Natural killer cell (primary cell): ENCODE data around the gene CHSY1. TPM values are rescaled to one million over a fixed set of nuclear protein-coding genes. Genes with fewer than 3 reads are reported as not detected.

Experiments
- ATAC-seq, 3 donors: fragments of 150-1000 bp in 2 of 3; fragments of 200-7000 bp in 1 of 3; cut with Tn5 transposase; 1 replicate in 1 of 3; 2 replicates in 2 of 3; pipeline ENCODE4 v1.10.0; 2021; ENCODE audit warnings: mild to moderate bottlenecking in 2 of 3, moderate library complexity in 2 of 3
- DNase-seq, 2 donors: peaks; one replicate each; pipeline versions ENCODE4 v3.0.0 to v3.0.0-alpha.2; 2013 to 2021; ENCODE audit warnings: mixed read lengths in 1 of 2
- H3K27ac ChIP-seq: one replicate; pipeline ENCODE4 v1.5.1; 2013; ENCODE audit warnings: mild to moderate bottlenecking, low read length
- H3K27me3 ChIP-seq: one replicate; pipeline ENCODE4 v1.6.1; 2013; ENCODE audit warnings: low read length; ENCODE audit not compliant: control insufficient read depth, insufficient read depth
- H3K36me3 ChIP-seq: one replicate; pipeline ENCODE4 v1.6.1; 2013; ENCODE audit warnings: low read length; ENCODE audit not compliant: control insufficient read depth, insufficient read depth
- H3K4me1 ChIP-seq: one replicate; pipeline ENCODE4 v1.6.1; 2013; ENCODE audit warnings: low read length; ENCODE audit not compliant: control insufficient read depth, insufficient read depth
- H3K4me3 ChIP-seq: one replicate; pipeline ENCODE4 v1.5.1; 2013; ENCODE audit warnings: low read length
- H3K9me3 ChIP-seq: one replicate; pipeline ENCODE4 v1.6.1; 2013; ENCODE audit warnings: low read length; ENCODE audit not compliant: control insufficient read depth, insufficient read depth
- H3K27ac Mint-ChIP-seq, 2 donors: one replicate each; pipeline ENCODE4 v1.8.0; 2022; ENCODE audit warnings: mild to moderate bottlenecking in 2 of 2, mixed read lengths in 2 of 2, moderate library complexity in 1 of 2
- H3K27me3 Mint-ChIP-seq, 2 donors: one replicate each; pipeline ENCODE4 v1.8.0; 2022; ENCODE audit warnings: low read depth in 2 of 2, mixed read lengths in 2 of 2
- H3K36me3 Mint-ChIP-seq: one replicate; pipeline ENCODE4 v1.8.0; 2022; ENCODE audit warnings: mixed read lengths
- H3K4me1 Mint-ChIP-seq, 2 donors: one replicate each; pipeline ENCODE4 v1.8.0; 2022; ENCODE audit warnings: mixed read lengths in 2 of 2
- H3K4me3 Mint-ChIP-seq: one replicate; pipeline ENCODE4 v1.8.0; 2022; ENCODE audit warnings: mild to moderate bottlenecking, moderate library complexity, mixed read lengths
- H3K9me3 Mint-ChIP-seq, 2 donors: one replicate each; pipeline ENCODE4 v1.8.0; 2022; ENCODE audit warnings: mixed read lengths in 2 of 2
- CTCF ChIP-seq: fragments of 200-600 bp; IDR thresholded peaks from one replicate; pipeline ENCODE4 v1.8.0; 2022; ENCODE audit warnings: antibody characterized with exemption
- WGBS: methylation state at CpG from one replicate; pipeline ENCODE4 v1.1.7; 2013; ENCODE audit warnings: missing lambda C conversion rate; ENCODE audit not compliant: insufficient coverage; 5-methylcytosine and 5-hydroxymethylcytosine counted together
- intact Hi-C: fragments of 100-400 bp; cut with micrococcal nuclease; formaldehyde crosslinking; loops from one replicate; pipeline ENCODE4 v1.14.2; 2022
- total RNA-seq, 4 donors: library from RNA; stranded (reverse); fragments of 120-200 nt in 1 of 4; gene quantifications; one replicate each; pipeline versions ENCODE4 v1.2.3 to v1.2.4, GENCODE V29; 2013 to 2022

CHSY1 gene
- total RNA-seq, 3 donors from 2014 or later (not counting 1 experiment from before 2014, with no cell fraction given), result 21.1 to 32.5 (median 30.8) TPM

GRCh38 chr15:101188637-101189408 is 63.0 kb downstream of the CHSY1 start:
- H3K27me3 ChIP-seq, result no peaks in the 10 kb centered on the region
- peak overlapping the region; percentile 23 to 41 for H3K27ac Mint-ChIP-seq
- WGBS, result 93% methylated on average over 29 of the region's 29 CpGs
- peaks cover 0 to 3% of the 10 kb centered on the region in 2 donors for H3K9me3 Mint-ChIP-seq
- no peak overlapping the region for H3K4me3 ChIP-seq
- peaks cover 3% of the 10 kb centered on the region for H3K36me3 ChIP-seq
- no peaks in the 10 kb centered on the region for H3K9me3 ChIP-seq
- intact Hi-C loops, result no loop called here
- no peaks in the 10 kb centered on the region for H3K36me3 Mint-ChIP-seq
- H3K4me1 Mint-ChIP-seq, result peaks cover 62 to 70% of the 10 kb centered on the region in 2 donors
- H3K27me3 Mint-ChIP-seq, result no peaks in the 10 kb centered on the region
- no peak for TF ChIP-seq CTCF
- ATAC-seq, result no peak
- no peak overlapping the region for H3K27ac ChIP-seq
- DNase-seq, result no peak
- H3K4me3 Mint-ChIP-seq, result no peak overlapping the region
- H3K4me1 ChIP-seq, result peaks cover 15% of the 10 kb centered on the region

GRCh38 chr15:101187820-101188636 is 63.8 kb downstream of the CHSY1 start:
- peaks cover 7% of the 10 kb centered on the region for H3K4me1 ChIP-seq
- Mint-ChIP-seq H3K4me1 (peaks cover 61 to 70% of the 10 kb centered on the region in 2 donors), H3K36me3 (no peaks in the 10 kb centered on the region), H3K4me3 (peak overlapping the region; percentile 21), H3K9me3 (peaks cover 0 to 3% of the 10 kb centered on the region in 2 donors), H3K27me3 (no peaks in the 10 kb centered on the region), H3K27ac (peak overlapping the region in 1 of 2 donors; percentile 43)
- H3K27me3 ChIP-seq, result no peaks in the 10 kb centered on the region
- H3K9me3 ChIP-seq, result no peaks in the 10 kb centered on the region
- ATAC-seq (no peak), DNase-seq (no peak)
- peaks cover 3% of the 10 kb centered on the region for H3K36me3 ChIP-seq
- H3K4me3 ChIP-seq, result no peak overlapping the region
- H3K27ac ChIP-seq, result no peak overlapping the region
- WGBS, result 73% methylated on average over 16 of the region's 18 CpGs
- intact Hi-C loops, result no loop called here
- no peak for TF ChIP-seq CTCF

GRCh38 chr15:101185770-101186169 is 66.1 kb downstream of the CHSY1 start:
- Histone ChIP-seq H3K4me3 (no peak overlapping the region), H3K27me3 (no peaks in the 10 kb centered on the region), H3K36me3 (peaks cover 3% of the 10 kb centered on the region), H3K27ac (no peak overlapping the region), H3K9me3 (no peaks in the 10 kb centered on the region), H3K4me1 (peaks cover 6% of the 10 kb centered on the region)
- peaks cover 66 to 72% of the 10 kb centered on the region in 2 donors for H3K4me1 Mint-ChIP-seq
- H3K36me3 Mint-ChIP-seq, result no peaks in the 10 kb centered on the region
- intact Hi-C loops, result no loop called here
- no peak for TF ChIP-seq CTCF
- H3K27ac Mint-ChIP-seq, result no peak overlapping the region
- H3K4me3 Mint-ChIP-seq, result no peak overlapping the region
- WGBS, result 95% methylated on average over 4 of the region's 5 CpGs
- H3K27me3 Mint-ChIP-seq, result no peaks in the 10 kb centered on the region
- H3K9me3 Mint-ChIP-seq, result peaks cover 0 to 3% of the 10 kb centered on the region in 2 donors
- DNase-seq, result no peak
- ATAC-seq, result no peak
